CD4-positive, alpha-beta T cell treated with Interleukin-15 for 4 hours (primary cell): ENCODE results near the gene ZBTB42.

Source experiments
- DNase-seq: peaks from one replicate; pipeline ENCODE4 v3.0.0-alpha.2; 2020; ENCODE audit warnings: low spot score

Gene ZBTB42

DNA sequence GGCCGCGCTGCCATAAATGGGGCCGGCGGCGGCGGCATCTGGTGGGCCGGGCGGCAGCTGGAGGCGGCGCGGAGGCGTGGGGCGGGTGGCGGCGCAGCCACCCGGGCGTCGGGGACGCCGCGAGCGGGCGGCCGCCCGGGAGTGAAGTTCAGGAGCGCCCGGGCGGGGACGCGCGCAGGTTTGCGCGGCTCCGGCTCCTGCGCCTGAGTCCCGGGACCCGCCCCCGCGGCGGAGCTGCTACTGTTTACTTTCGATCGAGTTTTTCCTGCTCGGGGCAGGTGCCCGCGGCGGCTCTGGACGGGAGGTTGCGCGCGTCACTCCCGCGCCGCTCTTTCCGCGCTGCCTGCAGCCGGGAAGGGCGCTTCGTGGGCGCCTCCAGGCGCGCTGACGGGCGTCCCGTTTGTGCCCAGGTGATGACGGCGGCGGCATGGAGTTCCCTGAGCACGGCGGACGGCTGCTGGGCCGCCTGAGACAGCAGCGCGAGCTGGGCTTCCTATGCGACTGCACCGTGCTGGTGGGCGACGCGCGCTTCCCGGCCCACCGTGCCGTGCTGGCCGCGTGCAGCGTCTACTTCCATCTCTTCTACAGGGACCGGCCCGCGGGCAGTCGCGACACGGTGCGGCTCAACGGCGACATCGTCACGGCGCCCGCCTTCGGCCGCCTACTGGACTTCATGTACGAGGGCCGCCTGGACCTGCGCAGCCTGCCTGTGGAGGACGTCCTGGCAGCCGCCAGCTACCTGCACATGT, at the start of gene ZBTB42:
Gene ZBTB42, plus strand, starts transcription at position 331 of the 749 bp plus-strand sequence. Its CDS starts 97 bp downstream, at position 428.
- DNase-seq, result peak; percentile 70

DNA sequence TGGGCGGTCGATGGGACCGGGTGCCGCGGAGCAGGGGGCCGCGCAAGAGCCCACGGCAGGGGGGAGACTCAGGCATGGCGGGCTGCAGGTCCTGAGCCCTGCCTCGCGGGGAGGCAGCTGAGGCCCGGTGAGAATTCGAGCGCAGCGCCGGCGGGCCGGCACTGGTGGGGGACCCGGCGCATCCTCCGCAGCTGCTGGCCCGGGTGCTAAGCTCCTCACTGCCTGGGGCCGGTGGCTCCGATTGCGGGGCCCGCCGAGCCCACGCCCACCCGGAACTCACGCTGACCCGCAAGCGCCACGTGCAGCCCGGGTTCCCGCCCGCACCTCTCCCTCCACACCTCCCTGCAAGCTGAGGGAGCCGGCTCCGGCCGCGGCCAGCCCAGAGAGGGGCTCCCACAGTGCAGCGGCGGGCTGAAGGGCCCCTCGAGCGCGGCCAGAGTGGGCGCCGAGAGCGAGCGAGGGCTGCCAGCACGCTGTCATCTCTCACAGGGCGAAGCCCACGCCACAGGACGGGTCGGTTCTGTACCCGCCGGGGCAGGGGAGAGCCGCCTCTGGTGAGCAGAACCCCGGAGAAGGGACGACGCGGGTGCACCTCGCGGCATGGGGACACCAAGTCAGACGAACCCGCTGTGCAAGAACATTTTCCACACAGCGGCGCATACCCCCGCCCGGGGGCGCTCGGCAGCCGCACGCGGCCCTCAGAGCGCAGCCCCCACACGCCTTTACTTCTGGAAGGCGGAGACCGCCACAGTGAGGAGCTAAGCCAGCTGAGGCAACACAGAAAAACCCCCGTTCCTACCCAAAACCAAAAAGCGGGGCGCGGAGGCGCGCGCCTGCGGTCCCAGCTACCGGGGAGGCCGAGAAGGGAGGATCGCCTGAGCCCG, 49.1 kb upstream of the ZBTB42 start:
- no peak for DNase-seq

DNA sequence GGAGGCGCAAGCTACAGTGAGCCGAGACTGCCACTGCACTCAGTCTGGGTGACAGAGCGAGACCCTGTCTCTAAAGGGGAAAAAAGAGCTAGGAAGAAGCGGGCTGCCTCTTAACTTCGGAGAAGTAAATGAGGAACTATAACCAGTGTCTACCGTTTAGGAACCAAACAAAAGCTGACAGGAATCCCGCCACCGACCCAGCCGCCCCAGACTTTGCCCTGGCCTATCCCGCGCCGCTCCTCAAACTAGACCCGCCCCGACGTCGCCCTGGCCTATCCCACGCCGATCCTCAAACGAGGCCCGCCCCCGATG, 48.5 kb upstream of the ZBTB42 start:
- no peak for DNase-seq

DNA sequence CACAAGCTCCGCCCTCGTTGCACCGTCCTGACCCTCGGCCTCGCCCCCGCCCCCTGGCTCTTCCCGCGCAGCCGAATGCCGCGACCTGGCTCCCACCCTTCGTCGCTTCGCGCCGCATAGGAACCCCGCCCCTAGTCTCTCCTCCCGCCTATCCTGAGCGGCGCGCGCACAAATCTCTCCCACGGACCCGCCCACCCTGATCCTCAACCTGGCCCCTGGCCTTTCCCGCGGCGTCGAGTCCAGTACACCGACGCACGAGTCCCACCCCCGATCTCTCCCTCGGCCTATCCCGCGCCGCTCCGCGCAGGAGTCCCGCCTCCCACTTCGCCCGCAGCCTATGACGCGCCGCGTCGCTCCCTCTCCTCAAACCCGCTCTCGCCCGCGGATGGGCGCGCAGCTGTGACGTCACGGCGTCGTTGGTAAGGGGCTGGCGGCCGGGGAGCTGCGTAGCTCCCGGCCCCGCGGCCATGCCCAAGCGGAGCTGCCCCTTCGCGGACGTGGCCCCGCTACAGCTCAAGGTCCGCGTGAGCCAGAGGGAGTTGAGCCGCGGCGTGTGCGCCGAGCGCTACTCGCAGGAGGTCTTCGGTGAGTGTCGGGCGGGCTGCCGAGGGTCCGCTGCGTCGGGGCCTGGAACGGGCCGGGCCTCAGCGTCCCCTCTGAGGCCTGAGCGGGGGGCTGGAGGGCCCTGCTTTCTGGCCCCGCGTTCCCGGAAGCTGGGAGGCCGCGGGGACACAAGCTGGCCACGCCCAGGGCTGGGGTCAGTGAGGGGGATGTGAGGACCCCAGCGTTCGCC, 48.0 kb upstream of the ZBTB42 start, which contains the start of gene SIVA1:
Gene SIVA1, plus strand, starts transcription at position 413 of the 793 bp plus-strand sequence. Its CDS starts 55 bp downstream, at position 468.
- DNase-seq, result peak; percentile 99

DNA sequence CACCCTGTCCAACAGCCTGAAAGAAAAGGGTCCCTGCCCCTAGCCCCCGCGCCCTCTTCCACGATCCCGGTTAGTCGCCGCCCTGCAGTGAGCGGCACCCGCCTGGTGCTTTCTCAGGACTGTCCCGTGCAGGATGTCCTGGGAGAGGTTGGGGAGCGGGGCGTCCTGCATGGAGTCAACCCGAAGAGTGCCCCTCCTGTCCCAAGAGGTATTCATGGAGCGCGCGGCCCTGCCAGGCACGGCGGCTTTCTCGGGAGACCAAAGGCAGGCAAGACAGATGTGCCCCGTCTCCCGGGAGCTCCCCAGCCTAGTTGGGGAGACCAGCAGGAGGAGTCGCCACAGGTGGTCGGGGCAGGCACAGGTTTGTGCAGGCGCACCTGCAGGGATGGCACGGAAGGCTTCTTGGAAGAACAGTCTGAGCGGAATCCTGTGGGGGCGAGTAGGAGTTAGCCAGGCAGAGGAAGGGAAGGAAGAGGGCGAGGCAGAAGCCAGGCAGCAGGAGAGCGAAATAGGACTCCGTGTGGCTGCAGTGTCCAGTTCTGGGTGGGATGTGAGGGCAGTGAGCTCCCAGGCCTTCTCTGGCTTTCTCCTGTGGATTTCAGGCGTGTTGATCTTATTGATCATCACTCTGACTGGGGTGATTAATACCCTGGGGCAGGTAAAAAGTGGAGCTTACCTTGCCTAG, 47.2 kb upstream of the ZBTB42 start:
- no peak for DNase-seq

DNA sequence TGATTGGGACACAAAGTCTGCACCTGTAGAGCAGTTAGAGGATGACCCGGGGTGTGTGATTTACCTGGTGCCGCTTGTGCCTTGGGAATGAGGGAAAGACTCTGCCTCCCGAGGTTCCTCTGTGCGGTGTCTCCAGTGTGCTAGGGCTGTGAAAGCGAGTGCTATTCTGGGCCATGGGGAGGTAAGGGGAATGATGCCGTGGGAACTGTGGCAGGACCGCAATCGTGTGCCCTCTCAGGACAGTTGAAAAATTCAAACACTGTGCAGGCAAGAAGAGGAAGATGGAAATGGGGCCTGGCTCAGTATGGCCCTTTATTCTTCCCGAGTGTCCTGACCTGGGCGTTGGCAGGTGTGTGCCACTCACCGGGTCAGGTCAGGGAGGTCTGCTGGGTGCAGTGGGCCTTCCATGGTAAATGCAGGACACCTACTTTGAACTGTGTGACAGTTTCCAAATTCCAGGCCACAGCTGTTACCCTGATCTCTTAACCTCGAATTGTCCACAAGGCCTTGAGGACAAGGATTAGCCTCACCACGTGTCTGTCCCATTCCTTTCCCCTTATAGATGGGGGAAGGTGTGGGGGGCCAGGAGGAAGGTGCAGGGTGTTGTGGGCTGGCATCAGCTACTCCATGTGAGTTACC, 46.6 kb upstream of the ZBTB42 start:
- DNase-seq, result no peak

DNA sequence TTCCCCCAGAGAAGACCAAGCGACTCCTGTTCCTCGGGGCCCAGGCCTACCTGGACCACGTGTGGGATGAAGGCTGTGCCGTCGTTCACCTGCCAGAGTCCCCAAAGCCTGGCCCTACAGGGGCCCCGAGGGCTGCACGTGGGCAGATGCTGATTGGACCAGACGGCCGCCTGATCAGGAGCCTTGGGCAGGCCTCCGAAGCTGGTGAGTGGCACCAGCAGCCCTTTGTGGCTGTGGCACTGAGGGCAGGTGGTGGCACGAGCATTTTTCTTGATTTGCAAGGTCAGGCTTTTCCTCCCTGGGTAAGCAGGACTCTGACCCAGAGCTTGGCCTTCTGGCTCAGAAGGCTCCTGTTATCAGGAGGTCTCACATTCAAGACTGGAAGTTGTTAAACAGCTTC, 45.3 kb upstream of the ZBTB42 start:
- DNase-seq, result no peak

DNA sequence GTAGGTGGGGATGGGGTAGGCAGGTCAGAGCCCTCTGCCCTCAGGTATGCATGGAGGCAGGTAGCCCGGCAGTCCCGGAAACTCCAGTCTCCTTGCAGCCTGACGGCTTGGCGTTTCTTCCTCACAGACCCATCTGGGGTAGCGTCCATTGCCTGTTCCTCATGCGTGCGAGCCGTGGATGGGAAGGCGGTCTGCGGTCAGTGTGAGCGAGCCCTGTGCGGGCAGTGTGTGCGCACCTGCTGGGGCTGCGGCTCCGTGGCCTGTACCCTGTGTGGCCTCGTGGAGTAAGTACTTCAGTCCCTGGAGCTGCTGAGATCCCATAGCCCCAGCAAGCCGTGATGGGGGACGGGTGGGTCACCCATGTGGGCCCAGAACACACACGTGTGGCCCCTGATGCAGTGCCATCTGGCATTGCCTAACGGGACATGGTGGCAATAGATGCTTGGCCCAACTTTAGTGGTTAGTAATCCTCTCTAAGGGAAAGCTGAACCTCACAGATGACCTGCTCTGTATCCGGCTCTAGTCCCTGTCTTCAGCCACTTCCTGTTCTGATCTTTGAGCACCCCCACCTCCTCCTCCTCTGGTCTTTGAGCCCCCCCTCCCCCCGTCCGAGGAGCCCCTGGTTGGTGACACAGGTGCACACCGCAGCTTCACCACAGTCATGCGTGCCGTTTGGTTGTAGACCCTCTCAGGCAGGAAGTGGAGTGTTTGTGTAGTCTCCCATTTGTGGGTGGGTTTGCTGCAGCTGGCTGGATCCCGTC, 44.2 kb upstream of the ZBTB42 start:
- DNase-seq, result no peak

DNA sequence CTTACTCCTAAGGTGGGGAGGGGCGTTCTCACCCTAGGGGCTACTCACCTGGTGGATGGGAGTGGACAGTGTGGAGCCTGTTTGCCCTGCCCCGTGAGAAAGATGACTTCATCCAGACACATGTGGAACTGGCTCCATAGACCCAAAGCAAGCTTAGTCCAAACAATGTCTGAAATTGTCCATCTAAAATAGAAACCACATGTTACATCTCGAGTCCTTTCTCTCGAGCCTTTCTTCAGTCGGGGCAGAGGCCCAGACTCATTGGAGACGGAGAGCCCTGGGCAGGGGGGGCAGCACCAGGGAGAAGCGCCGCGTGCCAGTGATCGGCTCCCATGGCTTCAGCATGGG, 43.7 kb upstream of the ZBTB42 start:
- no peak for DNase-seq

DNA sequence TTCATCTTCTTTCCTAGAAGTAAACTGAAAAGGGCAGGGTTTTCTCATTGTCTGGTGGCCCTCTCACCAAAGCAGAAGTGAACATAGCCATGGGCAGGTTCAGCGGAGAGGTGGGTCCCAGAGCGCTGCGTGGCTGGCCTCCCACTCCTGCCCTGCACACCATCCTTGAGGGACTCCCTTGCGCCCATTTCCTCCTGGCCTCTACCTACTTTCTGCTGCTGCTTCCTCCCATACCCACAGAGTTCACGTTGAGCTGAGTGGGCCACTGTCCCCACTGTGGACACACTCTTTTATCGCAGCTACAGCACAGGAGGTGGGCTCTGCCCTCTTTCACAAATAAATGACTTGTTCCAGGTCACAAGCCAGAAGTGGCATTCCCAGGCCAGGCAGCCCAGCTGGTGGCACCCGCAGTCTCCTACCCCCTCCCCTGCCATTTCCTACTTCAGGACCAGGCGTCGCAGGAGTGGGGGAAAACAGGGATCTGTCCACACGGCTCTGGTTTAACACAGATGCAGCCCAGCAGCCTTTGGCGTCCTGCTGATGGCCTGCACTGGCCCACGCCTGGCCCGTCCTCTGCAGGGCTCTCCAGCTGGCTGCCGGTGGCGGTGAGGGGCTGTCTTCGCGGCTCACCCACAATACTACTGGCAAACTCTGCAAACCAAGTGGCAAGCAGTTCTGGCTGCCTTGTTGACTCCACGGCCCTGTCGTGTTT, 43.1 kb upstream of the ZBTB42 start:
- no peak for DNase-seq

DNA sequence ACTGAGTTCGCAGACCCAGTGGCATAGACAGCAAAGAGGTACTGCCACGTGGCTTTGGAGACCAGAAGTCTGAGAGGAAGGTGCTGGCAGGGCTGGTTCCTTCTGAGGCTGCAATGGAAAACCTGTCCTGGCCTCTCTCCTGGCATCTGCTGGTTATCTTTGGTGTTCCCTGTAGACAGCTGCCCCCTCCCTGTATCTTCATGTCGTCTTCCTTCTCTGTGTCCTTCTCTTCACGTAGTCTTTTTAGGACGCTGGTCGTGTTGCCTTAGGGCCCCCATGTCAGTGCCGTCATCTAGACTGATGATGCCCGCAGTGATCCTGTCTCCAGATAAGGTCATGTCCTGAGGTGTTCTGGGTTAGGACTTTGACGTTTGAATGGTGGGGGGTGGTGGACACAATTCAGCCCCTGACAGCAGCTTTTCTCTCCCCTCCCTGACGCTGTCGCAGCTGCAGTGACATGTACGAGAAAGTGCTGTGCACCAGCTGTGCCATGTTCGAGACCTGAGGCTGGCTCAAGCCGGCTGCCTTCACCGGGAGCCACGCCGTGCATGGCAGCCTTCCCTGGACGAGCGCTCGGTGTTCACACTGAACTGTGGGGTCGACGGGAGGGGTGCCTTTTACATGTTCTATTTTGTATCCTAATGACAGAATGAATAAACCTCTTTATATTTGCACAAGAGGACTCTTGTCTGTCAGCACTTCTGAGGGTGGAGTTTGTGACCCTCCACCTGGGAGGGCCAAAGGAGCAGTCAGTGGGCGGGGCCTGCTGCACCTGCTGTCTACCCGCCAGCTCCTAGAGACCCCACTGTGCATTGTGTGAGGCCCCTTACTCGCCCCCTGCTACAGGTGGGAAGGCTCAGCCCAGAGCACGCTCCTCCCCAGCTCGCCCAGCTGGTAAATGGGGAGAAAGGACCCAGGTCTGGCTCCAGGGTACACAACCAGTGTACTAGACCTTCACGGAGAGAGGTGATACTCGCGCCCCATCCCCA, 41.6 kb upstream of the ZBTB42 start:
- no peak for DNase-seq

DNA sequence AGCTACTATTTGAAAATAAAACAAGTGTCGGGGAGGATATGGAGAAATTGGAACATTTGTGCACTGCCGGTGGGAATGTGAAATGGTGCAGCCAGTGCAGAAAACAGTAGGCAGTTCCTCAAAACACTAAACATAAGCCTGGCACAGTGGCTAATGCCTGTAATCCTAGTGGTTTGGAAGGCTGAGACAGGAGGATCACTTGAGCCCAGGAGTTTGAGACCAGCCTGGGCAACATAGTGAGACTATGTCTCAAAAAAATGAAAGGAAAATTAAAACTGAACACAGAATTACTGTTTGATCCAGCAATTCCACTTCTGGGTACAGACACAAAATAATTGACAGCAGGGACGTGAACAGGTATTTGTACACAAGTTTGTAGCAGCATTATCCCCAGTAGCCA, 35.4 kb upstream of the ZBTB42 start:
- no peak for DNase-seq

DNA sequence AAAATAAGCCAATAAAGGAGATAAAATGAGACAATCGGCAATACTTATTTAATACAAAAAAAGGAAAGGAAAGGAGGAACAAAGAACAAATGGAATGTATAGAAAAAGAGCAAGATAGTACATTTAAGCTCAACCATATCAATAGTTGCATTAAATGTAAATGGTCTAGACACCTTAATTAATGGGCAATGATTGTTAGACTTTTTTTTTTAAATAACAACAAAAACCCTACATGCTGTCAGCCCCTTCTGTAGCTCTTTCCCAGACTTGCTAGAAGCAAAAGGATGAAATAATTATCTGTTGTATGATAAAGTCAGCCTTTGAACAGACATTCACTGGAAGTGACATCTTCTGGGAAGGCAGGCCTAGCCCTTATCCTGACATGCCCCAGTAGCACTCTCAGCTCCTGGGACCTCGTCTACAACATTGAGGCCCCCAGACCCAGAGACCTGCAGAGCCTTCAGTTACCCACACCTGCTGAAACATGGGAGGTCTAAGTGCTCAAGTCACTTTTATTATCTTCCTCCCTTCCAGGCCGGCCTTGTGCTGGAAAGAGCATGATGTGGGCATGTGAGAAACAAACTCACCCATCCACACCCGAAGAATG, 34.5 kb upstream of the ZBTB42 start:
- no peak for DNase-seq

DNA sequence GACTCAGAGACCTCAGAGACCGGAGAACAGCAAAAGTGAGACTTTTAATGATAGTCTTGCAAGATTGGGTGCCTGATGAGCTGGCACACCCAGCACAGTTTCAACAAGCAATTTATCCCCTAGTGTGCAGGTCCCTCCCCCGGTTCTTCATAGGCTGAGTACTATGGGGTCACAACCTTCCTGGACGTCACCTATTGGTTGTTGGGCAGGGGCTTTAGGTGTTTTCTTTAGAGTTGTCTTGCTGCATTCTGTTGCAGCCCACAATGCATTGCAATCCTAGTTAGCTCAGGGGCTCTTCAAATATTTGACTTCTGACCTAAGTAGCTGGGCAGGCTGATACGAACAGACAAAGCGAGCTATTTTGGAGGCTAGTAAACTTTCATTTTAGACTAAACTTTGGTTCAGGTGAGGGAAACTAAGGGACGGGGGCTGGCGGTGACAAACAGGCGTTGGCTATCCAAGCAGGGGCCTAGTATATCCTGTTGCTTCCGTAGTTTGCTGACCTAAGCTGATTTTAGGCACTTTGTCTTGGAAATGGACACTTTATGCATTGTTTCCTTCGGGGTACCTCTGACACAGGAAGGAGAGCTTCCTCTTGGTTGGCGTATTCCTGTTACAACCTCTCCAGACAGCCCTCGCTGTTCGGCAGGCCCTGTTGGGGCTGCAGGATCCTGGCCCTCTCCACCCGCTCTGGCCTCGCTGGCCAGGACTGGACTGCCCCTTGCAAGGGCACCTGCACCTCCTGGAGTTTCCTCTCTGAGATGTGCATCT, 33.9 kb upstream of the ZBTB42 start:
- no peak for DNase-seq

DNA sequence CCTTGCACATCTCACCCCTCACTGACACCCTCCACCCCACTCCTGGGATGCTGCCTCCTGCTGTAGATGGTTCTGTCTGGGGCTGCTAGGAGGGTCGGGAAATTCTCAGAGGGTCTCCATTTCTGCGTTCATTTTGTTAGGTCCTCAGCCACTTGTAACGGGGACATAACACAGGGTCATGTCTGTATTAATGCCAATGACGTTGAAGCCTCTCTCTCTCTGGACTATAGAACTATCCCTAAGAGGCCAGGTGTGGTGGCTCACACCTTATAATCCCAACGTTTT, 33.3 kb upstream of the ZBTB42 start:
- no peak for DNase-seq

DNA sequence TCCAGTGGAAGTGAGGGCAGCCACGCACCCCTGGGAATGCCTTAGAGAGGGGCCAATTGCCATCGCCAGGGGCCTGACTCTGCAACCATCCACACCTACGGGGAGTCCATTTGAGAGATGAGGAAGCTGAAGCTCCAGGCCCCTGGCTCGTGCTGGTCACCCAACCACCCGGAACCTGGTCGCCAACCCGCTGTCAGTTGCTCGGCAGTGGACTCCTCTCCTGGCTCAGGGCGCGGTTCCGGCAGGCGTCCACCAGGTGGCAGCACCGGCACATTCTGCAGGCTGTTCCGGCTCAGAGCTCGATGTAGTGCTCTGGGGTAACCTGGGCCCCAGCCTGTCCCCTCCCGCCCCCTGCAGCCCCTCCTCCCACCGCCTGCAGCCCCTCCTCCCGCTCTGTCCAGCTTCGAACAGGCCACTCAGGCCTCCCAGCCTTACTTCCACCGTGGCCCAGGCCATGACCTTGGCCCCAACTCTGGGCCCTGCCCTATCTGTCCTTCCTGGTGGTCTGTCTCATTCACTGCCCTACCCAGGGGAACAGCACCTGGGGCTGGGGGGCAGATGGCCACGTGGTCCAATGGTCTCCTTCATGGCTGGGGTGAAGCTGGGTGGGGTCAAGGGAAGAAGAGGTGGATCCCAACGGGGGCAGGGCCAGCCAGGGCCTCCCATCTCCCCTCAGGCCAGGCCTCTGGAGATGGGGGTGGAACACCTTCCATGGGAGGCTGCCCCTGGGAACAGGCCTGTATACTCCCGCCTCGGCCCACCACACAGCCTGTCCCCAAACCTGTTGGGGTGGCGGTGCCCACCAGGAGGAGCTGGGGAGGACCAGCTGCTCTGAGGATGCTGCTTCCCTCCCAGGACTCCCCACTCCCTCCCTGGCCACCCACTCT, 32.2 kb upstream of the ZBTB42 start:
- DNase-seq, result peak; percentile 92
